CD4-positive, alpha-beta T cell treated with Interleukin-15 for 1 hour (primary cell): ENCODE results near the gene BBS9.

Source experiments
- DNase-seq: peaks from one replicate; pipeline ENCODE4 v3.0.0-alpha.2; 2020

BBS9 gene

DNA sequence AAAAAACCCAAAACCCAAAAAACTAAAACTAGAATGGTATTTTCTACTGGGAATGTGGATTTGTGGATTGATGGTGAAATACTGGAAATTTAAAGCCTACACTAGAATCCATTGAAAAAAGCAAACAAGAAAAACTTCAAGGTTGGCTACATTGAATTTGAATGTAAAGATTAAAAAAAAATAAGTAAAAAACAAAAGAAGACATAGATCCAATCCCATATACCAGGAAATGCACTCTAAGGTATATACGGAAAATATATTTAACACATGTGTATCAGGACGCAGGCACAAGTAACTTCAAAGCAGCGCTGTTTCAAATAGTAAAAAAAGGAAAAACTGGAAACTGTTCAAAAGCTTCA is 754 bp upstream of the BBS9 start:
- DNase-seq, result no peak

DNA sequence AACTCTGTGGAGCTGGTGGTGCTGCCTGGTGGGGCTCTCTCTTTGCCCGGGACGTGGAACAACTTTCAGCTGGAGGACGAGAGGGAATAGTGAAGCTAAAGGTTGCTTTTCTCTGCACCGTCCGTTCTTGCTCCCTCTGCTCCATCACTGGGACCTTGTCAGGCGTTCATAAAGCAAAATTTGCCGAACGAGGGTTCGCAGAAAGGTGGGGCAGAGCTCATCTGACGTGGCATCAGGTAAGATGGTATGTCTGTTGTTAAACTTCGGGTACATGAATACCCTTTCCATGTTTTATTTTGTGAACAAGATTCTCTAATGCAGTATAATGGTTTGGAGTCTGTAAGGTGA is 416 bp downstream of the BBS9 start:
- no peak for DNase-seq

- DNase-seq, result no peak
Measured at GRCh38 chr7:33130184-33130583, 820 bp downstream of the BBS9 start.

DNA sequence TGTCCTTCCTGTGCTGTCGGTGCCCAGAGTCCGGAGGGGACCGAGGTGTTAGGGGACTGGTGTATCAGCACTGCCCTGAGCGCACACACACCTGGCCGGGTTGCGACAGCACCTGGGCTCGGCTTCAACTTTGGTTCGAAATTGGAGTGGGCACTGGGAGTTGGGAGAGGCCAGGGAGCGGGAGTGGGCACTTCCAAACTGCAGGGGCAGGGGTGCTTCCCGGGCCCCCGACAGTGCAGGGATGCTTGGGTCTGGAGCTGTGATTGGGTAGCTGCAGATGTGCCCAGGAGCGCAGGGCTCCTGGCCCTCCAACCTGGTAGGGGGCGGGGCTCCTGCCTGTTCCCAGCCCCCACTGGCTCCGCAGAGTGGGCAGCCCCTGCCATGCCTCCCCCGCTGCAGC is 7.7 kb downstream of the BBS9 start:
- DNase-seq, result no peak

- DNase-seq, result no peak
Measured at GRCh38 chr7:33142585-33142984, 13.2 kb downstream of the BBS9 start.

GRCh38 chr7:33143996-33144718 is 14.8 kb downstream of the BBS9 start:
- no peak for DNase-seq

DNA sequence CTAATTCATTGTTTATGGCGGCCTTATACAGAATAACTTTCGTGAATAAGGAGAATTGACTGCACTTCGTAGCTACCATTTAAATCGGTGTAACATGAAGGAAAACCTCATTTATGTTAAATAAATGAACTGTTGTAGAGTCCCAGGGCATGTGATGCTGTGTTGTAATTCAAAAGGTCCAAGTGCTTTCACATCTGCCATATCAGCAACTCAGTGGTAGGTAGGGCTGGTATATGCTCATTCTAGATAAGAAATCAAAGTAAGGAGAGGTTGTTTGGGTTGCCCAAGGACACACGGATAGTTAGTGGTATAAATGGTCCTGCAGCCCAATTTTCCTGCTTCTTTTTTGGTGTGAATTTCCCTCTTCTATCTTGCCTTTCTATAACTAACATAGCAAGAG is 15.8 kb downstream of the BBS9 start:
- no peak for DNase-seq

DNA sequence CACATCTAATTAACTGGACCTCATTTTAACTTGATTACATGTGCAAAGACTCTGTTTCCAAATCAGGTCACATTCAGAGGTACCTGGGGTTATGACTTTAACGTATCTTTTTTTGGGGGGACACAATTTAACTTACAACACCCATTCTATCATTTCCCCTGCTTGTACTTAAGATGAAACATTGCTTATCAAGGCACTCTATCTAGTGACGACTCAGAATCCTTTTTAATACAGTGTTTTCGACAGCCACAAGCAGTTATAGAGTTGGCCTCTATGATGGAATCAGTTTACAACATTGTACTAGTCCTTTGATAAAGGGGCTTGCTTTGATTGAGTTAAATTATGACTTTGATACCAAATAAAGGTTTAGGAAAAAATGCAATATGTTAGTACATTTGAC is 22.7 kb downstream of the BBS9 start:
- no peak for DNase-seq

DNA sequence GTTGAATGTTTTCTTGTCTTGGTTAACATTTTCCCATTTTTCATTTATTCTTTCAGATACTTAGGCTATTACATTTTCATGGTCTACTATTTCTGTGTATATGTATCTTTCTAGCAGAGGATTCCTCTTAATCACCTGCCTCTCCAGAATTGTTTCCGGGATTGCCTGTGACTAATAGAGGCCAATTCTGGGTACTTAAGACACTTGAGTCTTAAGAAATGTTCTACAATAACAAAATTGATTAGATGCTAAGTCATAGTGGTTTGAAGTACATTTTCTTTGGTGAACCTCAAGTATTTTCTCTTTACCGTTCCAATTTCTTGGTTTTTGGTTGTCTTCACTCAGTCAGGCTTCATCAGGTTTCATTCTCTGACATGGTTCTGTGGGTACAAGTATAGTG is 26.4 kb downstream of the BBS9 start:
- DNase-seq, result no peak

- no peak for DNase-seq
Measured at GRCh38 chr7:33156441-33156840, 27.1 kb downstream of the BBS9 start.

DNA sequence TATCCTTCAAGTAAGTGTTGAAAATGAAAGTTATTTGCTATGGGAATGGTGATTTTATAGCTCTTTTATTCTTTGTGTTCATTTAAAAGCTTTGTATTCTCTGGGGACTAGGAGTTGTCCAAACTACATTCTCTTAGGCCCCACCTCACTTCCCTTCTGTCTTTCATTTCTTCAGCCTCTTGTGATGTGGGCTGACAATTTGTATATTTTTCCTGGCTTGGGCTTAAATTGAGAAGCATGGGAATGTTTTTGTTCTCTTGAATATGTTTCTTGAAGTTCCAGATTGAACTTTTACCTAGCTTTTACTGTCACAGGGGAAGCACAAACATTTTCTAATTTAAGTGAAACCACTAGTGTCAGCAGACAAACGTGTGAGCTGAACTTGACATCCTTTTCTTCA is 27.9 kb downstream of the BBS9 start:
- no peak for DNase-seq

DNA sequence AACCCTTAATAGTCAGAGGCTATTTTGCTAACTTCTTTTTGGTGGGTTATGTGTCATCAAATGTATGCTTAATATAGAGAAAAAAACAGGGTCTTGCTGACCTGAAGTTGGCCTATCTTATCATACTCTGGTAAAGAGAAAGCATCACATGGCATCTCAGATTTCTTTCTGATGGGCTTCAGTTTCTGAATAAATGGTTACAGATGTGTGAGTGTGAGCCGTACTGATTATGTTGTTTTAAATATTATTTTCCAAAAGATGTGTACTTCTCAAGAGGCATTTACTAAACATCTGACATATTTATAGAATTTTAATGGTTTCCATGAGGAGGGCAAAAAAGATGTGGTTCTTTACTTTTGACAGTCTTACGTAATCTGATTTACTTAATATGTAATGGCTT is 28.4 kb downstream of the BBS9 start:
- no peak for DNase-seq

DNA sequence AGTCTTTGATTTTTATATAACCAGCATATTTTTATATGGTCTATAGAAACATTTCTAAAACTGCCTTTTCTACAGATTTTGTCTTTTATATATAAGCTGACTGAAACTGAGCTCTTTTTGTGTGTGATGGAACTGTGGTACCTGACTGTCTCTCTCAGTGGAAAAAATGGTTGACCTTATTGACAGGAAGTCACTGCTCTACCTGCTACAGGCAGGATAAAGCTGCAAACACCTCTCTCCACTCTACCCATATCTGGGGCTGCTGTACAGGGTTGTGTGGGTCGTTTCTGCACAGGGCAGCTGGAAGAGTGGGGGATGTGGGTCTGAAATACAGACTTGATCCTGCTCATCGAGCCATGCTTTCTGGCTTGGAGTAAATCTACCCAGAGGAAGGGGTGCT is 48.5 kb downstream of the BBS9 start:
- DNase-seq, result no peak

DNA sequence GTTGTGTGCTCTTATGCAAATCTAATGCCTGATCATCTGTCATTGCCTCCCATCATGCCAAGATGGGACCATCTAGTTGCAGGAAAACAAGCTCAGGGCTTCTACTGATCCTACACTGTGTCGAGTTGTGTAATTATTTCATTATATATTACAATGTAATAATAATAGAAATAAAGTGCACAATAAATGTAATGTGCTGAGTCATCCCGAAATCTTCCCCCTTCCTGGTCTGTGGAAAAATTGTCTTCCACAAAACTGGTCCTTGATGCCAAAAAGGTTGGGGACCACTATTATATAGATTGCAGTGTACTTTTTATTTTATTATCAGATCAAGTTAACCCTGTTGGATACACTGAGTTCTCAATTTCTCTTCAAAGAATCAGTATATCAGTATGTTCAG is 50.2 kb downstream of the BBS9 start:
- no peak for DNase-seq

DNA sequence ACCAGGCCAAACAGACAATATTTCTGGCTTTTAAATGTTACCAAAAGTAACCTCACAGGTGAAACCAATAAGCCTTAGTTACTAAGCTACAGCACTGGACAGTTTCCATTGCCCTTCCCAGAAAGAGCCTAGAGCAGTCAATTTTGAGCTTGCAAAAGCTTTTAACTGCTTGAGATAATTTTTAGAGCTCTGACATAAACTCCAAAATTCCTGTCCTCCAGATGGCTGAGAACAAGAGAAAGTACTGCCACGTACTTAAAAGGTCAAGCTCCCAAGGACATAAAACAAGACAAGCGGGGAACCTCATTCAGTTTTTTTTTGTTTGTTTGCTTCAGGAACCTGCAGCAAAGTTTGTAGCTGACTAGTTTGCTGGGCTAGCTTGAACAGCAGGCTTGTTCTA is 54.1 kb downstream of the BBS9 start:
- DNase-seq, result no peak

GRCh38 chr7:33184828-33185227 is 55.5 kb downstream of the BBS9 start:
- DNase-seq, result no peak

GRCh38 chr7:33185786-33186185 is 56.4 kb downstream of the BBS9 start:
- no peak for DNase-seq

GRCh38 chr7:33186192-33186591 is 56.8 kb downstream of the BBS9 start:
- no peak for DNase-seq

DNA sequence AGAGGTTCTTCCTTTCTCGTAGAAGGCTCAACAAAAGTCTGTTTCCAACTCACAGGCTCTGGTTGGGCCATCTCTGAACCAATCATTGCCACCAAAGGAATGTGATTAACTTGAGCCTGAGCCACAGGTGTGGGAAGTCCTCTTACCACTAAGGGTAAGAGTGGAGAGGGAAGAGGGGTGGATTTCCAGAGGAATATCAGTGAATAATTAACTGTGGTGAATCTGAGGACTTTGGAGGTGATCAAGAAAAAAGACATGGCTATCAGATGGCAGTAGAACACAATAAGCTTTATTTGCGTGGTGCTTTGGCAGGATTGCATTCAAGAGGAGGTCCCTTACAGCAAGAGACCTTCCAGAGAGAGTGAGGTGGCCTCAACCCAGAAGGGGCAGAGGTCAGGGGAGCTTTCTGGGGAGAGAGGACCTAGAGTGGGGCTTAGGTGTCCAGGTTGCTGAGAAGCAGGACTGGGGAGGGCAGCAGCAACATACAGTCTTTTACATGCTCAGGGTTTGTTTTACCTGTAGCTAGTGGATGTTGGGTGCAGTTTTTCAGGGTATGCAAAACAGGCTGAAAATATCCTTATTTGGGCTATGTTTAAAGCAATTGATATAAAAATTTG is 61.4 kb downstream of the BBS9 start:
- no peak for DNase-seq

DNA sequence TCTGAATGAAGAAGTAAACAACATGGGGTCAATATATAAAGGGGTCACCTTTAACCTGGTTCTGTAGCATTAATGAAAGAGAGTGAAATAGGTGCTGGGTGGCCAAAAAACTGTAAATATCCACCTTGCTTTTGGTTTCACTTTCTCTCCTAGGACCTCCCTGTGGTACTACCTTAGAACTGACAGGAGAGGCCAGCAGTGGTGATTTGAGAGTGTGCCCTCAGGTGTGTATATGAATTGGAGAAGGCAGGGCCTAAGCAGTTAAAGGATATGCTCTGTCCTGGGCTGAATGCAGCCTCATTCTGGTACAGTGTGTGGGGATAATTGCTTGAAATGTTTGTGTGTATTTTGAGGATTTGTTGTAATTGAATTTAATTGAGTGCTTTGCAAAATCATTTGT is 62.0 kb downstream of the BBS9 start:
- no peak for DNase-seq

- DNase-seq, result no peak
Measured at GRCh38 chr7:33192695-33193291, 63.4 kb downstream of the BBS9 start.

DNA sequence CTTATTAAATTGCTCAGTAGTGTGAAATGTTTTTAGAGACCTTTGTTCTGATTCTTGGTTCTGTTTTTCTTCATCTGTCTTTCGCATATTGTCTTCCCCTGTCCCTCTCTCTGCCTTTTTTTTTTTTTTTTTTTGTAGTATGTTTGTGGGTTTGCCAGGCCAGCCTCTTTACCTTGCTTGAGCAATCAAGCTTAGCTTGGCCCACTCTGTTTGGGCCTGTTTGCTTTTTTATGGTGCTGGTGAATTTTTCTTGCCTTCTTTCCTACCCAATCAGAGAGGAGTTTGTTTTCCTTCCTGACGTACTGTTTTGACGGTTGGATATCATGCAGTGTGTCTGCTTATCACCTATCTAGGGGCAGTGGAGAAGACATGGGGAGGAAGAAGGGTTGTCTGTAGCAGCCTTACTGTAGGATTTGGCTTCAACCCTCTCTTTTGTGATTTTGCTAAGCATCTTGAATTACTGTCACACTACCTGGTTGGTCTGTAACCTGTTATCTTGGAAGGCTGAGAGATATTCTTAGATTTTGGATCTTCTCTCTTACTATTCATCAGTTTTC is 64.0 kb downstream of the BBS9 start:
- no peak for DNase-seq

DNA sequence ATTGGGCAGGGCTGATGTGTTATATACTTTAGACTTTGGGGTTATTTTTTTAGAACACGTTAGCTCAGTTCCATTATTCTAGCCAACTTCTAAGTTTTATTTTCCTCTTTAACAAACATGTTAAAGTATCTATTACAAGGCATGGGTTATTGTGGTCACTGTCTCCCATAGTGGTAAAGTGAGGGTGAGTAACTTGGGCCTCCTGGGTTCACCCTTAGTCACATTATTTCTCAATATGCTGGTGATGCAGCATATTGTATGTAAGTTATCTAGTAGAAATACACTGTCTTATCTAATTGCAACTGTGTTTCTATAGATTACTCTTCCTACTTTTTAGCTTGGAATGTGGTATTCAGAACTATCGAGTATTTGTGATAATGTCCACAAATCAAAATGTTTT is 65.9 kb downstream of the BBS9 start:
- DNase-seq, result no peak

DNA sequence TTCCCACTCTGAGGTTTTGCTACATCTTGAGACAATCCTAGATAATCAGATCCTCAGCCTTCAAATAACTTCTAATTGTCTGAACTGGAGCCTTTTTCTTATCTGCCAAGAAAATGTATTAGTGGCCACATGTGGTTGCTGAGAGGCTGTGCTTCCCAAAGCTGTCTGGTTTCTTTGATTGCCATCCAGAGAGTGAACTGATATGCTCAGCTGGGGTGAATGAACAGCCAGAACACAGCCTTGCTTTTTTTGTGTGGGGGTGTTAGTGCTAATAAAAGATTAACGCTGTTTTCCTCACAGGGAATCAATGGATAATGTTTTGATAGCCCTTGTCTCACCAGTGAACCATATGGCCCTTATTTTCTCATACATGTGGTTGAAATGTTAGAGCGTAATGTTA is 66.9 kb downstream of the BBS9 start:
- DNase-seq, result no peak

DNA sequence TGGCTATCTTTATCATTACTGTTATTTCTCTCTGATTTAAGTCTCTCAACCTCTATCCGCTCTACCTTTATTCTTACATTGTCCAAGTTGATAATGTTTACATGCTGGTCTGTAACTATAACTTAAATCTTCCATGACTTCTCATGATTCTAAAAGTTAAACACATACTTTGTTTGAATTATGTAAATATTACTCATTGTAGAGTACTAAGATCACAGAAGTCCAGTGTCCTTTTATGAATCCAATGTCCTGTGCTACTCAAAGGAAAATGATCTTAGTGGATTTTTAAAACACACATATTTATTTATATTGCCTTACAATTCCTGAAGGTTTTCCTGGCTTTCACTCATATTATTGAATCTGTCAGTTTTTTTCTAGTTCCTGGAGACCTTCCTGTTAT is 70.9 kb downstream of the BBS9 start:
- no peak for DNase-seq
